Measurements from ENCODE around the gene SLC45A2. TPM values are rescaled to one million over a fixed set of nuclear protein-coding genes. Genes with fewer than 3 reads are reported as not detected.
"Not testable (repeated sequence)": the region's sequence is repeated elsewhere in the genome, so short reads cannot be mapped to it uniquely, and the experiment has no call there.

Gene SLC45A2
- total RNA-seq, 4 donors from 2014 or later, result 1.2 to 7.6 (median 1.9) TPM

- Histone ChIP-seq H3K27ac (no peak overlapping the region), H3K36me3 (no peaks in the 10 kb centered on the region), H3K4me1 (no peaks in the 10 kb centered on the region), H3K4me3 (no peak overlapping the region), H3K27me3 (no peaks in the 10 kb centered on the region), H3K9me3 (no peaks in the 10 kb centered on the region)
- TF ChIP-seq, protein P1, sequence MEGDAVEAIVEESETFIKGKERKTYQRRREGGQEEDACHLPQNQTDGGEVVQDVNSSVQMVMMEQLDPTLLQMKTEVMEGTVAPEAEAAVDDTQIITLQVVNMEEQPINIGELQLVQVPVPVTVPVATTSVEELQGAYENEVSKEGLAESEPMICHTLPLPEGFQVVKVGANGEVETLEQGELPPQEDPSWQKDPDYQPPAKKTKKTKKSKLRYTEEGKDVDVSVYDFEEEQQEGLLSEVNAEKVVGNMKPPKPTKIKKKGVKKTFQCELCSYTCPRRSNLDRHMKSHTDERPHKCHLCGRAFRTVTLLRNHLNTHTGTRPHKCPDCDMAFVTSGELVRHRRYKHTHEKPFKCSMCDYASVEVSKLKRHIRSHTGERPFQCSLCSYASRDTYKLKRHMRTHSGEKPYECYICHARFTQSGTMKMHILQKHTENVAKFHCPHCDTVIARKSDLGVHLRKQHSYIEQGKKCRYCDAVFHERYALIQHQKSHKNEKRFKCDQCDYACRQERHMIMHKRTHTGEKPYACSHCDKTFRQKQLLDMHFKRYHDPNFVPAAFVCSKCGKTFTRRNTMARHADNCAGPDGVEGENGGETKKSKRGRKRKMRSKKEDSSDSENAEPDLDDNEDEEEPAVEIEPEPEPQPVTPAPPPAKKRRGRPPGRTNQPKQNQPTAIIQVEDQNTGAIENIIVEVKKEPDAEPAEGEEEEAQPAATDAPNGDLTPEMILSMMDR (IDR thresholded peaks at IDR 0.05), result no peak
- TF ChIP-seq POLR2AphosphoS5 (IDR thresholded peaks at IDR 0.05) (no peak), EP300 (IDR thresholded peaks at IDR 0.05) (no peak), POLR2A (IDR thresholded peaks at IDR 0.05) (no peak)
- WGBS, result 65% methylated on average over 2 of the region's 2 CpGs
- DNase-seq (ENCODE audit: low spot score in 2 of 2), result no peak
Measured at GRCh38 chr5:33928283-33928682, 56.2 kb downstream of the SLC45A2 start.

DNA sequence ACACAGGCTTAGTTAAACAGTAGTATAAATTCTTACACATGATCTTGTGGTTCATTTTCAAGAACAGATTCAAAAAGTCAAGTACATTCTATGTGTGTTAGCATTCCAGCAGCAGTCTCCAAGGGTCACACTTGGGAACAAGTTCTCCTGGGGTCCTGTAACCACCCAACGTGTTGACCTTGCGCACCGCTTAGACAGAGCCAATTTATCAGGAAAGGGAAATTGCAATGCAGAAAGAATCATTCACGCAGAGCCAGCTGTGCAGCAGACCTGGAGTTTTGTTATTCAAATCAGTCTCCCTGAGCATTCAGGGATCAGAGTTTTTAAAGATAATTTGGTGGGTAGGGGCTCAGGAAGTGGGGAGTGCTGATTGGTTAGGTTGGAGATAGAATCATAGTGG, 56.8 kb downstream of the SLC45A2 start:
- Histone ChIP-seq H3K9me3 (no peaks in the 10 kb centered on the region), H3K27ac (no peak overlapping the region), H3K4me1 (no peaks in the 10 kb centered on the region), H3K4me3 (no peak overlapping the region), H3K27me3 (no peaks in the 10 kb centered on the region), H3K36me3 (no peaks in the 10 kb centered on the region)
- no peak for DNase-seq (ENCODE audit: low spot score in 2 of 2)
- 56% methylated on average over 4 of the region's 4 CpGs for WGBS
- TF ChIP-seq EP300 (IDR thresholded peaks at IDR 0.05) (no peak), POLR2A (IDR thresholded peaks at IDR 0.05) (no peak), POLR2AphosphoS5 (IDR thresholded peaks at IDR 0.05) (no peak)
- TF ChIP-seq, protein P1 (IDR thresholded peaks at IDR 0.05), result no peak

DNA sequence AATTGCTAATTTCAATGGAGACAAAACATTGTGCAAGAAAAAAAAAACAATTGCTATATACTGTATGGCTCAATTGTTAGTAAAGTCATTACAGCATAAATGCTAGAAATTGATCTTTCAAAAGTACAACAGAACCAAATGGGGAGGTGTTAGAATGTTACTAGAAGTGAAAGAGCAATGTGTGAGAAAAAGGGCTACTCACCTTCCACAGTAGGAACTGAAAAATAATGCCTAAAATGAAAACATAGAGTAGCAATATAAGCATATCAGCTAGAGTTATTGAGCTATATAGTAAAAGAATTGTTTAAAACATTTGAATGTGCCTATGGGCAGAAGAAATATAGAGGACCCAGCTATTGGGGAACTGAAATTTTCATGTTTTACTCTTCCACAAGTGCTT, 59.2 kb downstream of the SLC45A2 start:
- Histone ChIP-seq H3K4me1 (no peaks in the 10 kb centered on the region), H3K4me3 (no peak overlapping the region), H3K9me3 (no peaks in the 10 kb centered on the region), H3K27ac (no peak overlapping the region), H3K36me3 (no peaks in the 10 kb centered on the region), H3K27me3 (no peaks in the 10 kb centered on the region)
- TF ChIP-seq EP300 (IDR thresholded peaks at IDR 0.05) (no peak), POLR2A (IDR thresholded peaks at IDR 0.05) (no peak), POLR2AphosphoS5 (IDR thresholded peaks at IDR 0.05) (no peak)
- TF ChIP-seq, protein P1 (IDR thresholded peaks at IDR 0.05), result no peak
- DNase-seq (ENCODE audit: low spot score in 2 of 2), result no peak

DNA sequence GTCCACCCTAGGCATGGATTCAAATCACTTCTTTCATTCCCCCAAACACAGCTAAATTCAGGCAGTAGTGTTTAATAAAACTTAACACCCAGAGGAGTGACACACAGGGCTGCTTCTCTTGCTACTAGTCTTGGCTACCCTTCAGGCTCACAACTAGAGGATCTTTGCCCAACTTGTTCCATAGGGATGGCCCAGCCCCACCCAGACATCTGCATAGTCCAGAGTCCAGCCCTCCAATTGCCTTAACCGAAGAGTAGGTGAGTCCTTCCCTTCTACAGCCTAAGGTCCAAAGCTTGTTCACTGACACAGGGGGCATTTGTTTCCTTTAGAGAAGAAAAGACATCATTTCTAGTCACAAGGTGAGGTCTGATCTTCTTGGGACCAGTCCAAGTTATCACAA, 63.5 kb downstream of the SLC45A2 start:
- H3K27me3 ChIP-seq, result no peaks in the 10 kb centered on the region
- 100% methylated on average over 1 of the region's 1 CpG for WGBS
- DNase-seq (ENCODE audit: low spot score in 2 of 2), result no peak
- no peaks in the 10 kb centered on the region for H3K9me3 ChIP-seq
- TF ChIP-seq EP300 (IDR thresholded peaks at IDR 0.05) (no peak), POLR2A (IDR thresholded peaks at IDR 0.05) (no peak), POLR2AphosphoS5 (IDR thresholded peaks at IDR 0.05) (no peak)
- TF ChIP-seq, protein P1 (IDR thresholded peaks at IDR 0.05), result no peak
- no peaks in the 10 kb centered on the region for H3K4me1 ChIP-seq
- H3K4me3 ChIP-seq, result no peak overlapping the region
- H3K27ac ChIP-seq, result no peak overlapping the region
- H3K36me3 ChIP-seq, result no peaks in the 10 kb centered on the region

DNA sequence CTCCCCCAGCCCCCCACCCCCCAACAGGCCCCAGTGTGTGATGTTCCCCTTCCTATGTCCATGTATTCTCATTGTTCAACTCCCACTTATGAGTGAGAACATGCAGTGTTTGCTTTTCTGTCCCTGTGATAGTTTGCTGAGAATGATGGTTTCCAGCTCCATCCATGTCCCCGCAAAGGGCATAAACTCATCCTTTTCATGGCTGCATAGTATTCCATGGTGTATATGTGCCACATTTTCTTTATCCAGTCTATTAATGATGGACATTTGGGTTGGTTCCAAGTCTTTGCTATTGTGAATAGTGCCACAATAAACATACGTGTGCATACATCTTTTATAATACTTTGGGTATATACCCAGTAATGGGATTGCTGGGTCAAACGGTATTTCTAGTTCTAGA, 69.6 kb downstream of the SLC45A2 start:
- not testable (repeated sequence) for H3K4me3 ChIP-seq; H3K27ac ChIP-seq; H3K36me3 ChIP-seq; H3K27me3 ChIP-seq; H3K9me3 ChIP-seq; H3K4me1 ChIP-seq; DNase-seq (ENCODE audit: low spot score in 2 of 2)
- WGBS, result 88% methylated on average over 3 of the region's 3 CpGs

GRCh38 chr5:33906248-33906647, 78.2 kb downstream of the SLC45A2 start:
- not testable (repeated sequence) for H3K27me3 ChIP-seq; DNase-seq (ENCODE audit: low spot score in 2 of 2); H3K4me3 ChIP-seq; H3K4me1 ChIP-seq; H3K36me3 ChIP-seq; H3K27ac ChIP-seq
- 88% methylated on average over 7 of the region's 7 CpGs for whole genome bisulfite sequencing
- H3K9me3 ChIP-seq, result peaks cover 26% of the 10 kb centered on the region
